GM19455 (cell line): Measurements from ENCODE around the gene FFAR3.
"Not testable (repeated sequence)": the region's sequence is repeated elsewhere in the genome, so short reads cannot be mapped to it uniquely, and the experiment has no call there.

Source experiments
- ATAC-seq: cut with Tn5 transposase; IDR thresholded peaks from one replicate; pipeline ENCODE4 v1.9.1; 2021; ENCODE audit not compliant: unreplicated experiment

FFAR3 gene

GRCh38 chr19:35373492-35373891, 15.2 kb downstream of the FFAR3 start:
- ATAC-seq, result no peak

GRCh38 chr19:35374031-35374430, 15.8 kb downstream of the FFAR3 start:
- ATAC-seq, result not testable (repeated sequence)

GRCh38 chr19:35375505-35376307, 17.4 kb downstream of the FFAR3 start:
- ATAC-seq, result no peak

- no peak for ATAC-seq
Measured at GRCh38 chr19:35377656-35378055, 19.4 kb downstream of the FFAR3 start.

- ATAC-seq, result no peak
Measured at GRCh38 chr19:35378356-35378755, 20.1 kb downstream of the FFAR3 start.

GRCh38 chr19:35379545-35379944, 21.3 kb downstream of the FFAR3 start:
- ATAC-seq, result not testable (repeated sequence)

GRCh38 chr19:35379992-35380391, 21.7 kb downstream of the FFAR3 start:
- no peak for ATAC-seq

GRCh38 chr19:35380450-35381124, 22.3 kb downstream of the FFAR3 start:
- ATAC-seq, result no peak

- ATAC-seq, result no peak
Measured at GRCh38 chr19:35381318-35381717, 23.1 kb downstream of the FFAR3 start.

GRCh38 chr19:35381926-35382325, 23.7 kb downstream of the FFAR3 start:
- ATAC-seq, result no peak

- no peak for ATAC-seq
Measured at GRCh38 chr19:35383536-35383935, 25.3 kb downstream of the FFAR3 start.

- ATAC-seq, result no peak
Measured at GRCh38 chr19:35388277-35389054, 30.2 kb downstream of the FFAR3 start.

- no peak for ATAC-seq
Measured at GRCh38 chr19:35389192-35389861, 31.1 kb downstream of the FFAR3 start.

GRCh38 chr19:35392742-35393715, 34.8 kb downstream of the FFAR3 start:
- no peak for ATAC-seq

- ATAC-seq, result no peak
Measured at GRCh38 chr19:35395382-35396199, 37.3 kb downstream of the FFAR3 start.

GRCh38 chr19:35396240-35396885, 38.1 kb downstream of the FFAR3 start:
- no peak for ATAC-seq

GRCh38 chr19:35397064-35397463, 38.8 kb downstream of the FFAR3 start:
- ATAC-seq, result no peak

GRCh38 chr19:35398570-35398969, 40.3 kb downstream of the FFAR3 start:
- ATAC-seq, result no peak

- no peak for ATAC-seq
Measured at GRCh38 chr19:35399231-35399630, 41.0 kb downstream of the FFAR3 start.
